Mesothelial cell of epicardium (in vitro differentiated cells): ENCODE results near the gene DMRTB1. TPM values are rescaled to one million over a fixed set of nuclear protein-coding genes. Genes with fewer than 3 reads are reported as not detected.
A peak's percentile ranks its signal among the peaks of the same experiment; 100 is the strongest.

ENCODE experiments used
- DNase-seq, 2 experiments: peaks; one replicate each; pipeline ENCODE4 v3.0.0; 2021; ENCODE audit warnings: low spot score in 2 of 2; ENCODE audit not compliant: unreplicated experiment in 2 of 2
- H3K27ac Mint-ChIP-seq: 2 replicates; pipeline ENCODE4 v1.8.0; 2021; ENCODE audit warnings: mixed read lengths
- H3K27me3 Mint-ChIP-seq: 2 replicates; pipeline ENCODE4 v1.8.0; 2021; ENCODE audit warnings: low read depth, mixed read lengths
- H3K36me3 Mint-ChIP-seq: 2 replicates; pipeline ENCODE4 v1.8.0; 2021; ENCODE audit warnings: mixed read lengths
- H3K4me1 Mint-ChIP-seq: 2 replicates; pipeline ENCODE4 v1.8.0; 2021; ENCODE audit warnings: mixed read lengths
- H3K4me3 Mint-ChIP-seq: 2 replicates; pipeline ENCODE4 v1.8.0; 2021; ENCODE audit warnings: mild to moderate bottlenecking, moderate library complexity, mixed read lengths
- H3K9me3 Mint-ChIP-seq: 2 replicates; pipeline ENCODE4 v1.8.0; 2021; ENCODE audit warnings: mixed read lengths
- CTCF ChIP-seq: fragments of 200-600 bp; sonication (generic); IDR thresholded peaks from one replicate; pipeline ENCODE4 v1.5.0; 2021; ENCODE audit warnings: antibody characterized with exemption; ENCODE audit not compliant: unreplicated experiment
- total RNA-seq: library from RNA; stranded (reverse); gene quantifications from 3 replicates; pipeline ENCODE4 v1.2.1, GENCODE V29; 2021

DMRTB1 gene
- total RNA-seq, 1 donor from 2014 or later: not detected

GRCh38 chr1:53511323-53511932, 52.2 kb downstream of the DMRTB1 start:
- no peak for TF ChIP-seq CTCF
- Mint-ChIP-seq H3K4me1 (peaks cover 29% of the 10 kb centered on the region), H3K36me3 (no peaks in the 10 kb centered on the region), H3K27me3 (peaks cover 43% of the 10 kb centered on the region), H3K9me3 (no peaks in the 10 kb centered on the region), H3K4me3 (no peak overlapping the region), H3K27ac (no peak overlapping the region)
- no peak for DNase-seq

- Mint-ChIP-seq H3K4me1 (peaks cover 29% of the 10 kb centered on the region), H3K9me3 (no peaks in the 10 kb centered on the region), H3K27me3 (peaks cover 43% of the 10 kb centered on the region), H3K4me3 (no peak overlapping the region), H3K36me3 (no peaks in the 10 kb centered on the region), H3K27ac (peak overlapping the region; percentile 0)
- no peak for DNase-seq
- TF ChIP-seq CTCF: no peak
Observed at GRCh38 chr1:53511933-53512806, 53.0 kb downstream of the DMRTB1 start.

- H3K27ac Mint-ChIP-seq: no peak overlapping the region
Observed at GRCh38 chr1:53512807-53513755, 53.9 kb downstream of the DMRTB1 start.

GRCh38 chr1:53513846-53514245, 54.6 kb downstream of the DMRTB1 start:
- Mint-ChIP-seq H3K4me1 (peaks cover 27% of the 10 kb centered on the region), H3K9me3 (no peaks in the 10 kb centered on the region), H3K27ac (no peak overlapping the region), H3K36me3 (no peaks in the 10 kb centered on the region), H3K27me3 (peaks cover 33% of the 10 kb centered on the region), H3K4me3 (no peak overlapping the region)
- no peak for TF ChIP-seq CTCF
- DNase-seq: no peak

More at GRCh38 chr1:53512807-53513755, 53.9 kb downstream of the DMRTB1 start:
- Mint-ChIP-seq H3K4me3 (no peak overlapping the region), H3K27me3 (peaks cover 38% of the 10 kb centered on the region), H3K9me3 (no peaks in the 10 kb centered on the region), H3K4me1 (peaks cover 29% of the 10 kb centered on the region), H3K36me3 (no peaks in the 10 kb centered on the region)
- TF ChIP-seq CTCF: no peak
- DNase-seq: no peak

- no peak for DNase-seq
- peaks cover 28% of the 10 kb centered on the region for H3K4me1 Mint-ChIP-seq
- no peaks in the 10 kb centered on the region for H3K9me3 Mint-ChIP-seq
- no peak overlapping the region for H3K4me3 Mint-ChIP-seq
- peaks cover 31% of the 10 kb centered on the region for H3K27me3 Mint-ChIP-seq
- no peak for TF ChIP-seq CTCF
- no peaks in the 10 kb centered on the region for H3K36me3 Mint-ChIP-seq
- H3K27ac Mint-ChIP-seq: no peak overlapping the region
Observed at GRCh38 chr1:53514436-53514835, 55.2 kb downstream of the DMRTB1 start.
